ENCODE data around the gene PDPK1. TPM values are rescaled to one million over a fixed set of nuclear protein-coding genes. Genes with fewer than 3 reads are reported as not detected.
"Not testable (repeated sequence)": the region's sequence is repeated elsewhere in the genome, so short reads cannot be mapped to it uniquely, and the experiment has no call there.

Gene PDPK1
- total and polyA plus RNA-seq, 7 donors = 12.9 to 44.5 (median 32.6) TPM

GRCh38 chr16:2577044-2577443 is 39.2 kb downstream of the PDPK1 start:
- H3K36me3 ChIP-seq (ENCODE audit: insufficient read depth in 1 of 2, low read depth in 1 of 2); intact Hi-C loops (cut with DNase I); DNase-seq: not testable (repeated sequence)

GRCh38 chr16:2578905-2579304 is 41.1 kb downstream of the PDPK1 start:
- H3K9me3 ChIP-seq = not testable (repeated sequence)
- 66 to 95% methylated on average over 2 to 3 of the region's 12 CpGs; no CpG with 5 or more reads in 1 of the 3 donors for WGBS, 3 donors
- ATAC-seq = peak in 1 of 4 donors; percentile 25

More at GRCh38 chr16:2577044-2577443, 39.2 kb downstream of the PDPK1 start:
- not testable (repeated sequence) for H3K4me3 ChIP-seq; ATAC-seq; H3K27me3 ChIP-seq (ENCODE audit: insufficient read depth in 3 of 3, low read length in 2 of 3); H3K9me3 ChIP-seq; H3K27ac ChIP-seq; H3K4me1 ChIP-seq
- WGBS, 3 donors = 93 to 97% (median 96%) methylated on average over 6 to 16 of the region's 26 CpGs

GRCh38 chr16:2580143-2580542 is 42.3 kb downstream of the PDPK1 start:
- H3K27ac ChIP-seq; H3K36me3 ChIP-seq (ENCODE audit: insufficient read depth in 1 of 2, low read depth in 1 of 2); H3K4me1 ChIP-seq; intact Hi-C loops (cut with DNase I); H3K9me3 ChIP-seq; H3K4me3 ChIP-seq; H3K27me3 ChIP-seq (ENCODE audit: insufficient read depth in 3 of 3, low read length in 2 of 3): not testable (repeated sequence)
- WGBS, 3 donors = 53 to 71% (median 53%) methylated on average over 4 to 7 of the region's 11 CpGs
- TF ChIP-seq CTCF (IDR thresholded peaks at IDR 0.05) = peak; percentile 7
- DNase-seq = peak; percentile 18 to 62
- peak; percentile 49 to 73 (median 62) for ATAC-seq

More at GRCh38 chr16:2578905-2579304, 41.1 kb downstream of the PDPK1 start:
- H3K36me3 ChIP-seq (ENCODE audit: insufficient read depth in 1 of 2, low read depth in 1 of 2); H3K27me3 ChIP-seq (ENCODE audit: insufficient read depth in 3 of 3, low read length in 2 of 3); H3K4me1 ChIP-seq; H3K4me3 ChIP-seq; DNase-seq; intact Hi-C loops (cut with DNase I); H3K27ac ChIP-seq: not testable (repeated sequence)

- H3K27ac ChIP-seq; ATAC-seq; intact Hi-C loops (cut with DNase I); H3K4me3 ChIP-seq; H3K27me3 ChIP-seq (ENCODE audit: insufficient read depth in 3 of 3, low read length in 2 of 3); H3K9me3 ChIP-seq; DNase-seq; H3K36me3 ChIP-seq (ENCODE audit: insufficient read depth in 1 of 2, low read depth in 1 of 2): not testable (repeated sequence)
- whole genome bisulfite sequencing, 3 donors = no CpG with 5 or more reads among the region's 21 CpGs
- peaks cover 13% of the 10 kb centered on the region for H3K4me1 ChIP-seq
Measured at GRCh38 chr16:2580818-2581217, 43.0 kb downstream of the PDPK1 start.

GRCh38 chr16:2584729-2585650 is 47.2 kb downstream of the PDPK1 start:
- Histone ChIP-seq H3K4me1 (peaks cover 17% of the 10 kb centered on the region), H3K9me3 (no peaks in the 10 kb centered on the region), H3K4me3 (no peak overlapping the region), H3K27me3 (ENCODE audit: insufficient read depth in 3 of 3, low read length in 2 of 3) (no peaks in the 10 kb centered on the region), H3K27ac (peak overlapping the region; percentile 62), H3K36me3 (ENCODE audit: insufficient read depth in 1 of 2, low read depth in 1 of 2) (peaks cover 6 to 39% of the 10 kb centered on the region in 2 donors)
- WGBS, 3 donors = 20 to 36% (median 29%) methylated on average over 21 to 23 of the region's 24 CpGs
- peak; percentile 72 to 91 for DNase-seq
- TF ChIP-seq CTCF (IDR thresholded peaks at IDR 0.05) = no peak
- intact Hi-C loops (cut with DNase I) = no loop called here
- ATAC-seq = peak; percentile 92 to 94 (median 94)

- DNase-seq = no peak
- Histone ChIP-seq H3K4me3 (no peak overlapping the region), H3K27me3 (ENCODE audit: insufficient read depth in 3 of 3, low read length in 2 of 3) (no peaks in the 10 kb centered on the region), H3K4me1 (peaks cover 17% of the 10 kb centered on the region), H3K9me3 (no peaks in the 10 kb centered on the region), H3K27ac (peak overlapping the region; percentile 62), H3K36me3 (ENCODE audit: insufficient read depth in 1 of 2, low read depth in 1 of 2) (peaks cover 6 to 43% of the 10 kb centered on the region in 2 donors)
- WGBS, 3 donors = 46 to 68% (median 49%) methylated on average over 25 of the region's 25 CpGs
- no peak for TF ChIP-seq CTCF (IDR thresholded peaks at IDR 0.05)
- peak in 1 of 4 donors; percentile 7 for ATAC-seq
- intact Hi-C loops (cut with DNase I) = no loop called here
Measured at GRCh38 chr16:2585651-2586081, 47.8 kb downstream of the PDPK1 start.

All from psoas muscle (tissue), 8 donors.